OCI-M1 (cell line): ENCODE measurements around the gene GOT1.

Experiments
- DNase-seq: peaks from one replicate; lab custom pipeline; 2025; lab: John Stamatoyannopoulos, UW

Gene GOT1

GRCh38 chr10:99433378-99434020, 3.1 kb upstream of the GOT1 start:
- peak; percentile 24 for DNase-seq

- no peak for DNase-seq
Observed at GRCh38 chr10:99432881-99433280, 2.5 kb upstream of the GOT1 start.

GRCh38 chr10:99432047-99432446, 1.6 kb upstream of the GOT1 start:
- no peak for DNase-seq

- DNase-seq, result peak; percentile 80
Observed at GRCh38 chr10:99431190-99431760, 851 bp upstream of the GOT1 start.

GRCh38 chr10:99430116-99430450, 341 bp downstream of the GOT1 start:
- DNase-seq, result no peak

- DNase-seq, result no peak
Observed at GRCh38 chr10:99429517-99430095, 818 bp downstream of the GOT1 start.

GRCh38 chr10:99427566-99428190, 2.7 kb downstream of the GOT1 start:
- no peak for DNase-seq

GRCh38 chr10:99426689-99427088, 3.7 kb downstream of the GOT1 start:
- no peak for DNase-seq

- no peak for DNase-seq
Observed at GRCh38 chr10:99425204-99425603, 5.2 kb downstream of the GOT1 start.

- no peak for DNase-seq
Observed at GRCh38 chr10:99424656-99425055, 5.8 kb downstream of the GOT1 start.

GRCh38 chr10:99422529-99423096, 7.8 kb downstream of the GOT1 start:
- no peak for DNase-seq

GRCh38 chr10:99421233-99421739, 9.1 kb downstream of the GOT1 start:
- DNase-seq, result no peak

GRCh38 chr10:99419688-99420087, 10.7 kb downstream of the GOT1 start:
- DNase-seq, result no peak

- DNase-seq, result no peak
Observed at GRCh38 chr10:99418910-99419624, 11.4 kb downstream of the GOT1 start.

- DNase-seq, result no peak
Observed at GRCh38 chr10:99412099-99412498, 18.3 kb downstream of the GOT1 start.

GRCh38 chr10:99411546-99411945, 18.9 kb downstream of the GOT1 start:
- no peak for DNase-seq

- DNase-seq, result no peak
Observed at GRCh38 chr10:99410876-99411275, 19.5 kb downstream of the GOT1 start.

GRCh38 chr10:99410146-99410545, 20.3 kb downstream of the GOT1 start:
- DNase-seq, result no peak

- no peak for DNase-seq
Observed at GRCh38 chr10:99406149-99406548, 24.3 kb downstream of the GOT1 start.

GRCh38 chr10:99403674-99404073, 26.8 kb downstream of the GOT1 start:
- no peak for DNase-seq

- DNase-seq, result no peak
Observed at GRCh38 chr10:99399664-99400063, 30.8 kb downstream of the GOT1 start.

GRCh38 chr10:99396471-99396870, 34.0 kb downstream of the GOT1 start:
- no peak for DNase-seq
